NCI-H1105 (cell line): ENCODE data around the gene HNF1A.

Experiments used
- DNase-seq: peaks from one replicate; lab custom pipeline; 2025; lab: John Stamatoyannopoulos, UW

The HNF1A gene

DNA sequence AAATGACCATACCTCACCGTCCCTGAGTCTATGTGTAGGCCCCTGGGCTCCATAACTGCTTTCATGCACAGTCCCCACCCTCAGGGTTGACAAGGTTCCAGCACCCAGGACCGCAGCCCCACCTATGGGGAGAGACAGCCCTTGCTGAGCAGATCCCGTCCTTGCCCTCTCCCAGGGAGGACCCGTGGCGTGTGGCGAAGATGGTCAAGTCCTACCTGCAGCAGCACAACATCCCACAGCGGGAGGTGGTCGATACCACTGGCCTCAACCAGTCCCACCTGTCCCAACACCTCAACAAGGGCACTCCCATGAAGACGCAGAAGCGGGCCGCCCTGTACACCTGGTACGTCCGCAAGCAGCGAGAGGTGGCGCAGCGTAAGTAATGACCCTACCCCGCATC is 10.3 kb downstream of the HNF1A start:
- no peak for DNase-seq

DNA sequence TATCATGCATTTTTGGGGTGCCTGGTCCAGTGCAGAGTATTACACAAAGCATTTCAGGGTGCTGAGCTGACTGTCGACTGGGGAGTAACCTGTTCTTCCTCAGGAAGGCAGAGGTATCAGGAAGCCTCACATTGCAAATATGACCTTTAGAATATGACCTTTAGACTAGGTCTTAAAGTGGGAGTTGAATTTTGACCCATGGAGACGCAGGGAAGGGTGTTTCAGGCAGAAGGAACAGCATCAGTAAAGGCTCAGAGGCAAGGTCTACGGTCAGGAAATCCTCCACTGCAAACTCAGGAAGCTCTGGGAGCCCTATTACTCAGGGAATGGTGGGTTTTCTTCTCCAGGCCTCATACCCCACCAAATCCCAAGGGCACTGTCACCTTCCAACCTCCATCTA is 11.3 kb downstream of the HNF1A start:
- DNase-seq, result no peak

DNA sequence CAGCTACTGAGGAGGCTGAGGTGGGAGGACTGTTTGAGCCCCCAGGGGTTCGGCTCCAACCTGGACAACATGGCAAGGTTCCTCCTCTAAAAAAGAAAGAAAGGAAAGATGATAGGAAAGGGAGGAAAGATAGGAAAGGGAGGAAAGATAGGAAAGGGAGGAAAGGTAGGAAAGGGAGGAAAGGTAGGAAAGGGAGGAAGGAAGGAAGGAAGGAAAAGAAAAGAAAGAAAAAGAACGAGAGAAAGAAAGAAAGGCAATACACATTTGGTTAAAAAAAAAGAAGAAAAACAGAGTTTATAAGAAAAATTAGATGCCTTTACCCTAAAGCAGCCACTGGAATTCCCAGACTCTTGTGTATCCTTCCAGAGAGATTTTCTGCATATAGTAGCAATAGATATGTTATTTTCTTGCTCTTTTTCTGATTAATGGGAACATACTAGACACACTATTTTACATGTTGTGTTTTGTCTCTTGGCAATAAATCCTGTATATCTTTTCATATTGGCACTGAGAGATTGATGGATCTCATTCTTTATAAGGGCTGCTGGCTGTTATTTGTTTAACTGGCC is 12.2 kb downstream of the HNF1A start:
- no peak for DNase-seq

DNA sequence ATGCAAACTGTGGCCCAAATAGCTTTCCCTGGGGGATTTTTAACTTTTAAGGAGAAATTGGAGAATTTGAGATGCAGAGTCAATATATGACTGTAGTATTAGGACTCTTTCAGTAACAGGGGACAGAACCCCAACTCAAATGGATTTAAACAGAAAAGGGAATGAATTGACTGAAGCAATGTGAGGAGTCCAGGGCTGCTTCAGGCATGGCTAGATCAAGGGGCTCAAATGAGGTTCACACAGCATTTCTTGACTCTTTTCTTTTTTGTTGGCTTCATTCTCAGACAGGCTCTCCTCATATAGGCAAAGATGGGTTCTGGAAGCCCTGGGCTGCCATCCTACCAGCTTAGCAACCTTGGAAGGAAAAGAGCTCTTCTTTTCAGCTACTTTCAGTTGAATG is 13.6 kb downstream of the HNF1A start:
- no peak for DNase-seq

DNA sequence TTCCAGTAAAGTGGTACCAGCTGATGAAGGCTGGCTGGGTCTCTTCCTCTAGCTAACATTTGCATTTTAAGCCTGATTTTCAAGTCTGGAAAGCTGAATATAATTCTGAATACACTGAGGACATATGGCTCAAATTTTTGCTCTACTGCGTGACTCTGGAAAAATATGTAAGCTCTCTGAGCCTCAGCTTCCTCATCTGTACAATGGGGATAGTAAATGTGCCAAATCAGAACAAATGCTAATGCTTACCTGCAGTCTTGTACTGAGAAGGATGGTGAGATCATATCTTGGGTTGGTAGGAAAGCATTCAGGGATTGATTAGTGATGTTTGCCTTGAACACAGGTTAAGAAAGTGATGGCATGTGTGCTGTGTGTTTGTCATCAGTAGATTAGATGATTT is 14.6 kb downstream of the HNF1A start:
- no peak for DNase-seq

DNA sequence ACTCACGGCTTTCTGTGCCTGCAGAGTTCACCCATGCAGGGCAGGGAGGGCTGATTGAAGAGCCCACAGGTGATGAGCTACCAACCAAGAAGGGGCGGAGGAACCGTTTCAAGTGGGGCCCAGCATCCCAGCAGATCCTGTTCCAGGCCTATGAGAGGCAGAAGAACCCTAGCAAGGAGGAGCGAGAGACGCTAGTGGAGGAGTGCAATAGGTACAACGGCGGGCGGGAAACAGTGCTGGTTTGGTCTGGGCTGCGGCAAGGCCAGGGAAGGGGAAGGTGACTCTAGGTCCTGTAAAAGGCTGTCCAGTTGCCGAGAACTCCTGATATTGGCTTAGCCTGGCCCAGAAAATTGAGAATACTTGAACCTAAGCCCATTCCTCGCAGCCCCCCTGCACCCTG is 15.2 kb downstream of the HNF1A start:
- no peak for DNase-seq

DNA sequence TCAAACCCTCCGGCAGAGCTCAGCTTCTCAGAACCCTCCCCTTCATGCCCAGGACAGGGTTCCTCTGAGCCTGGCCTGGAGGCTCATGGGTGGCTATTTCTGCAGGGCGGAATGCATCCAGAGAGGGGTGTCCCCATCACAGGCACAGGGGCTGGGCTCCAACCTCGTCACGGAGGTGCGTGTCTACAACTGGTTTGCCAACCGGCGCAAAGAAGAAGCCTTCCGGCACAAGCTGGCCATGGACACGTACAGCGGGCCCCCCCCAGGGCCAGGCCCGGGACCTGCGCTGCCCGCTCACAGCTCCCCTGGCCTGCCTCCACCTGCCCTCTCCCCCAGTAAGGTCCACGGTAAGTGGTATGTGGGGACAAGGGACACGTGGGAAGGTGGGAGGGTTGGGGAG is 15.7 kb downstream of the HNF1A start:
- DNase-seq, result no peak

DNA sequence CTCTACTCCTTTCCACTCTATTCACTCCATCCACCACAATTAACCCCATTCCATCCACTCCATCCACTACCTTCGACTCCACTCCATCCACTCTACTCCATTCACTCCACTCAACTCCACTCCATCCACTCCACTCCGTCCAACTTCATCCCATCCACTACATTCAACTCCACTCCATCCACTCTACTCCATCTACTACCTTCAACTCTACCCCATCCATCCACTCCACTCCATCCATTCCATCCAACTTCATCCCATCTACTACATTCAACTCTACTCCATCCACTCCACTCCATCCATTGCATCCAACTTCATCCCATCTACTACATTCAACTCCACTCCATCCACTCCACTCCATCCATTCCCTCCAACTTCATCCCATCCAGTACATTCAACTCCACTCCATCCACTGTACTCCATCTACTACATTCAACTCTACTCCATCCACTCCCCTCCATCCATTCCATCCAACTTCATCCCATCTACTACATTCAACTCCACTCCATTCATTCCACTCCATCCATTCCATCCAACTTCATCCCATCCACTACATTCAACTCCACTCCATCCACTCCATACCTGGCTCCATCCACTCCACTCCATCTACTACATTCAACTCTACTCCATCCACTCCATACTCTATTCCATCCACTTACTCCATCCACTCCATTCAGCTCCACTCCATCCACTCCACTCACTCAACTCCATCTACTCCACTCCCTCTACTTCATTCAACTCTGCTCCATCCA is 16.4 kb downstream of the HNF1A start:
- no peak for DNase-seq

DNA sequence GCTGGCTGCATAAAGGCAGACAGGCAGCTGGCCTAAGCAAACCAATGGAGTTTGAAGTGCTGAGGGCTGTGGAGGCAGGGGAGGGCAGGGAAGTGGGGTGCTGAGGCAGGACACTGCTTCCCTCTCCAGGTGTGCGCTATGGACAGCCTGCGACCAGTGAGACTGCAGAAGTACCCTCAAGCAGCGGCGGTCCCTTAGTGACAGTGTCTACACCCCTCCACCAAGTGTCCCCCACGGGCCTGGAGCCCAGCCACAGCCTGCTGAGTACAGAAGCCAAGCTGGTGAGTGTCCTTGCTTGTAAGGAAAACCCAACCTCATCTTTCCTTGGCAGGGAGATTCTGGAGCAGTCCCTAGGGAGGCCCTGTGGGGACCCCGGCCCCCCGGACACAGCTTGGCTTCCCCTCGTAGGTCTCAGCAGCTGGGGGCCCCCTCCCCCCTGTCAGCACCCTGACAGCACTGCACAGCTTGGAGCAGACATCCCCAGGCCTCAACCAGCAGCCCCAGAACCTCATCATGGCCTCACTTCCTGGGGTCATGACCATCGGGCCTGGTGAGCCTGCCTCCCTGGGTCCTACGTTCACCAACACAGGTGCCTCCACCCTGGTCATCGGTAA is 17.9 kb downstream of the HNF1A start:
- no peak for DNase-seq

DNA sequence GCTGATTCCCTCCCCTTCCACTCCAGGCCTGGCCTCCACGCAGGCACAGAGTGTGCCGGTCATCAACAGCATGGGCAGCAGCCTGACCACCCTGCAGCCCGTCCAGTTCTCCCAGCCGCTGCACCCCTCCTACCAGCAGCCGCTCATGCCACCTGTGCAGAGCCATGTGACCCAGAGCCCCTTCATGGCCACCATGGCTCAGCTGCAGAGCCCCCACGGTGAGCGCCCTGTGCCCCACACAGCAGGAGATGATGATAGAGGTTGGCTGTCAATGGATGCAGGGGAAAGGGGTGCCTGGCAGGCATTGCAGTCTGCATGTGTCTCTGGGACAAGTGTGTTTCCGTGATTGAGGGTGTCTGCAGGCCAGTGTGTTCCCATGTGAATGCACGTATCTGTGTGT is 19.1 kb downstream of the HNF1A start:
- no peak for DNase-seq

DNA sequence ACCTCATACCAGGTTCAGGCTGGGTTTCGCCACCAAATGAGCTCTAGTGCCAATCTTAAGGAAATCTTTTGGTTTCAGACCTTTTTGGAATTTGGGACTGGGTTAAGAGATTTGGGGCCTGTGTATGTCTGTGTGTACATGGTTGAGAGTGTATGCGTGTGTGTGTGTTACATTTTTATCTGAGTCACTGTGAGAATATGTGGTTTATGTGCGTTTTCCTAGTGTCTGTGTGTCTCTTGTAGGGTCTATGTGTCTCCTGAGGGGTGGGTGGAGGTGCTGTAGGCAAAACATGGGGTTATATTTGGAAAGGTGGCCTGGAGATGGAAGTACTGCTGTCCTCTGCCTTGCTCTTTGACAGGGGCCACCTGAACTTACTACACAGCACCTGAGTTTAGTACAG is 20.1 kb downstream of the HNF1A start:
- DNase-seq, result no peak

DNA sequence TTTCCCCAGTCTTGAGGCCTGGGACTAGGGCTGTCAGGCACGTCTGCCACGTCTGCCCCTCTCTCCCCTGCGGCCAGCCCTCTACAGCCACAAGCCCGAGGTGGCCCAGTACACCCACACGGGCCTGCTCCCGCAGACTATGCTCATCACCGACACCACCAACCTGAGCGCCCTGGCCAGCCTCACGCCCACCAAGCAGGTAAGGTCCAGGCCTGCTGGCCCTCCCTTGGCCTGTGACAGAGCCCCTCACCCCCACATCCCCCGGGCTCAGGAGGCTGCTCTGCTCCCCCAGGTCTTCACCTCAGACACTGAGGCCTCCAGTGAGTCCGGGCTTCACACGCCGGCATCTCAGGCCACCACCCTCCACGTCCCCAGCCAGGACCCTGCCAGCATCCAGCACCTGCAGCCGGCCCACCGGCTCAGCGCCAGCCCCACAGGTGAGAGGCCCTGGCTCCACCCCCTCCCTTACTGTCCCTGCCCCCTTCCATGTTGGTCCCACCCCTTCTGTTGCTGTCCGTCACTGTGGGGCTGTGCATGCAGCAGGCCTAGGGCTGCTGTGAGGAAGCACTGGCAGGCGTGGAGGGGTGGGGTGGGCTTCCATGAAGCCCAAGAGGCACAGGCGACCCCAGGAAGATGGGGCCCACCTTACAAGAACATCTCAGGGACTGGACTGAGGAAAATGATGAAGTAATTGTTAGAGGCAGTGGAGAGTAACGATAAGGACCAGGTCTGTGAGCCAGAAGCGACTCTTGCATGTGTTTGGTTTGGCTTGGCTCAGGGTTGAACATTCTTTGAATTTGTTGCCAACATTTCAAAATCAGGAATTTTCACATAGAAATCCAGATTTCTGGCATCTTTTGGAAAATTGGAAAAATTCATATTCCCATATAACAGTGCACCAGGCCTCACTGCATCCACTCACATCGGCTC is 21.1 kb downstream of the HNF1A start:
- no peak for DNase-seq

DNA sequence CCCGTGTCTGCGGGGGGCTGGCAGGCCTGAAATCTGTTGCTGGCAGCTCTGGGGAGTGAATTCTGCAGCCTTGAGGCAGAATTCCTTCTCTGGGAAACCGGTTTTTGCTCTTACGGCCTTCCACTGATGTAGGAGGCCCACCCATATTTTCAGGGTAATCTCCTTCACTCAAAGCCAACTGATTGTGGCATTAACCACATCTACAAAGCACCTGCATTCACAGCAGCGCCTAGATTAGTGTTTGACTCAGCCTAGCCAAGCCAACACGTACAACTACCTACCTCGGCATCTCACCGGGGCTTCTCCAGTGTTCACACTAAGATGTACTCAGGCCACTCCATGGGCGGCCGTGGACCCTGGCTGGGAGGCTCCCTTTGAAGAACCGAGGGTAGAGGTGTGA is 22.2 kb downstream of the HNF1A start:
- no peak for DNase-seq

DNA sequence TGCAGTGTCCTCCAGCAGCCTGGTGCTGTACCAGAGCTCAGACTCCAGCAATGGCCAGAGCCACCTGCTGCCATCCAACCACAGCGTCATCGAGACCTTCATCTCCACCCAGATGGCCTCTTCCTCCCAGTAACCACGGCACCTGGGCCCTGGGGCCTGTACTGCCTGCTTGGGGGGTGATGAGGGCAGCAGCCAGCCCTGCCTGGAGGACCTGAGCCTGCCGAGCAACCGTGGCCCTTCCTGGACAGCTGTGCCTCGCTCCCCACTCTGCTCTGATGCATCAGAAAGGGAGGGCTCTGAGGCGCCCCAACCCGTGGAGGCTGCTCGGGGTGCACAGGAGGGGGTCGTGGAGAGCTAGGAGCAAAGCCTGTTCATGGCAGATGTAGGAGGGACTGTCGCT is 22.7 kb downstream of the HNF1A start:
- DNase-seq, result no peak

DNA sequence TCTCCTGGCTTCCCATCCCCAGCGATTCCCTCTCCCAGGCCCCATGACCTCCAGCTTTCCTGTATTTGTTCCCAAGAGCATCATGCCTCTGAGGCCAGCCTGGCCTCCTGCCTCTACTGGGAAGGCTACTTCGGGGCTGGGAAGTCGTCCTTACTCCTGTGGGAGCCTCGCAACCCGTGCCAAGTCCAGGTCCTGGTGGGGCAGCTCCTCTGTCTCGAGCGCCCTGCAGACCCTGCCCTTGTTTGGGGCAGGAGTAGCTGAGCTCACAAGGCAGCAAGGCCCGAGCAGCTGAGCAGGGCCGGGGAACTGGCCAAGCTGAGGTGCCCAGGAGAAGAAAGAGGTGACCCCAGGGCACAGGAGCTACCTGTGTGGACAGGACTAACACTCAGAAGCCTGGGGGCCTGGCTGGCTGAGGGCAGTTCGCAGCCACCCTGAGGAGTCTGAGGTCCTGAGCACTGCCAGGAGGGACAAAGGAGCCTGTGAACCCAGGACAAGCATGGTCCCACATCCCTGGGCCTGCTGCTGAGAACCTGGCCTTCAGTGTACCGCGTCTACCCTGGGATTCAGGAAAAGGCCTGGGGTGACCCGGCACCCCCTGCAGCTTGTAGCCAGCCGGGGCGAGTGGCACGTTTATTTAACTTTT is 23.6 kb downstream of the HNF1A start:
- DNase-seq, result no peak

DNA sequence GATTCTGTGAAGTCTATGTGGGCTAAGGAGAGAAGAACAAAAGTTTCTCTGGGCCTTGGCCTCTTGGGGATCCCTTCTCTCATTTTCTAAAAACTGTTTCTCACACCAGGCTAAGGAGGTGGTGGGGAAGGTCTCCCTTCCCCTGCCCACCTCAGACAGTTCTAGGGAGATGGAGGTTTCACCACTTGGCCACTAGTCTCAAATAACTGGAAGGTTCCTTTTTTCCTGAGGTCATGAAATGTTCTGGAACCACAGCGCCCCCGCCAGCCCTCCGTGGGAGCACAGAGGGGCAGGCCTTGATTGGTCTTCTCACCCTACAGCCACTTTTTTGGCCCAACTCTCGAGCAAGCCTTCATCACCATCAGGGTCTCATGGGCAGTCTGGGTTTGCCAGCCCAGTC is 25.3 kb downstream of the HNF1A start:
- DNase-seq, result no peak

DNA sequence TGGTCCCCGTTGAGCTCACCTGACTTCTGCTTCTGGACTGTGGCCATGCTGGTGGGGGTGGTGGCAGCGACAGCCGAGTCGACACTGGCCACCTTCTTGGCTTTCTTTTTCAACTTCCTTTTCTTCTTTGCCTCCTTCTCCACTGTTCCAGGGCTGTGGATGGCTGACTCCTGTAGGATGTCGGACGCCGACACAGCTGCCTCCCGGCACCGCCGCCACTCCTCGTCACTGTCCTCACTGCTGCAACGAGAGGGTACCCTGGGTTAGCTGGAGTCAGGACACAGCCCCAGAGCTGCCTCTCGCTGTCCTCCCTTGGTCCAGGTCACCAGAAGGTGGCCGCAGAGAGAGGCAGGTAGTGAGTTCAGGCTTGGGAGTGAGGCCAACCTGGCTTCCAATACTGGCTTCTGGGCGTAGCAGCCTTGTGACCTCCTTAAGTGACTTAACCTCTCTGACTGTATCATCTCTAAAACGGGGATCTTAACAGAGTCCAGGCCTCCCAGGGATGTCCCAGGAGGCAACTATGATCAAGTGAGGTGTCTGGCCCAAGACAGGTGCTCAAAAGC is 26.0 kb downstream of the HNF1A start:
- DNase-seq, result no peak

DNA sequence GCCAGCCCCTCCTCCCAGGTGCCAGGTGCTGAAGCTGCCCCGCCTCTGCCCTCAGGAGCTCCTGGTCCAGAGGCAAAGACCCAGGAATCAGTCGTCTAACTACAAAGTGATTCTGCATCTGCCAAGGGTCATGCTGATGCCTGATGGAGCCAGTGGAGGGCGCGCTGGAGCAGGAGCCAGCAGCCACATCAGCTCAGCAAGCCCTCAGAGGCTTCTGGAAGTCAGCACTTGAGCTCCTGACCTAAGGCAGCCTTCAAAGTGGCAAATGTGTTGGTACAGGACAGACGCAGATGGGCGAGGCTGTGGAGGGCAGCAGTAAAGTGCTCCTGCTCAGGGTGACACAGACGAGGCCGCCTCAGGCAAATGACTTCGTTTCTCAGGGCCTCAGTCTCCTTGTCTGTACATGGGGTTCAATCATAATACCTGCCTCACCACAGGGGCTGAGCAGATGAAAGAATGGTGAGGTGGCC is 27.0 kb downstream of the HNF1A start:
- no peak for DNase-seq

DNA sequence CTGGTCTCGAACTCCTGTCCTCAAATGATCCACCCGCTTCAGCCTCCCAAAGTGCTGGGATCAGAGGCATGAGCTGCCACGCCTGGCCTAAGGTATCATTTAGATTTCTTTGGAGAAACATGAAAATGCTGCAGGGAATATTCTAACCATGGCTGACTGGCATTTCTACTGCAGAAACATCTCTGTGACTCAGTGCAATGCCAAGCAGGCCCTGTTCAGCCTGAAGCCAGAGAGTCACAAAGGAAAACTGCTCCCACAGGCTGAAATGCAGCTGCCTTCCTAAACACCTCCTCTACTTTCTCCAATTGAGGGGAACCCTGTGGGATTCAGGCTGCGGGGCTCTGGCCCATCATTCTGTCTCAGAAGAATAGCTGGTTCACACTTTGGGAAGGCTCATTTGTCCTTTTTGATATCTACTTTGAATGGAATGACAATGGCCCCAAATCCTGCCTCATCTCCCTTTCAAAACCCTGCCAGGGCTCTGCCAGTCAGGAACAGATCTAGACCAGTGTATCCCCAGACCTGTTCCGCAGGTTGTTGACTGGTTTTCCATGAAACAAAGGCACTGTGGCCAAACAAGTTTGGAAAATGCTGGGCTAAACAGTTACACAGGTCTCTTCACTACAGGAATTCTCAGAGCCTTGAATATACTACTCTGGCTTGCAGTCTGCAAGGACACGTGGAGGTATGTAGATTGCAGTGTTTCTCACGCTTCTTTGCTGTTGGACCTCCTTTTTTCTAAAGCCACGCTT is 30.2 kb downstream of the HNF1A start:
- no peak for DNase-seq

DNA sequence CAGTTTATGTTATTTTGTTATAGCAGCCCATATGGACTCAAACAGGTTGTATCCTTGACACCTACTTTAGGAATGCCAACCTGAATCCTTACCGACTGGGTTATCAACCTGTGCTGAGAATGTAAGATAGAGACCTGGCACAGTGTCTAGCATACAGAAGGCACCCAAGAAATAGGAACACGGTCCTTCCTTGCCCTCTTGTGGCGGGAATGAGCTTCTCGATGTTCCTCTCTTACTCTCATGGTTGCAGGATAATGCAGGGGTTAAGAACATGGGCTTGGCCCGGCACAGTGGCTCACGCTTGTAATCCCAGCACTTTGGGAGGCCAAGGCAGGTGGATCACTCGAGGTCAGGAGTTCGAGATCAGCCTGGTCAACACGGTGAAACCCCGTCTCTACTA is 31.4 kb downstream of the HNF1A start:
- peak; percentile 16 for DNase-seq

DNA sequence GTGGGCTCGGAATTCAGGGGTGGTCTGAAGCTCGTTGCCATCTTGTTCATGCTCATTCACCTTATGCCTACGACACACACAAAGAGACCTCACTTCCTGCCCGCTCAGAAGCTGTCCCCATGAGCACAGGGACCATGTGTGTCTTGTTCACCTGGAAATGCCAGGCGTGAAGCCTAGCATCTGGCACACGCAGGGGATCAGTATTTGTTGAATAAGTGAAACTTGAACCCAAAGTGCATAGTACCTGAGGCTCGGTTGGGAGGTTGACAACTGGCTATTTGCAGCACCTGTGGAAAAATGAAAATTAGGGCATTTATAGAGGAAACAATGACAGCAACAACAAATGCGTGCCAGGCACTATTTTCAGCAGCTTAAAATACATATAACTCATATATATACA is 32.5 kb downstream of the HNF1A start:
- no peak for DNase-seq
